Vagina (tissue), 2 donors: ENCODE results near the gene TTC3.

Experiments
- CTCF ChIP-seq, 3 experiments: fragments of 450-650 bp in 2 of 3; fragments of 200-600 bp in 1 of 3; sonication (generic) in 1 of 3; IDR thresholded peaks; one replicate each; pipeline ENCODE4 v1.5.1; 2017 to 2019; ENCODE audit warnings: antibody characterized with exemption in 3 of 3, mild to moderate bottlenecking in 2 of 3, moderate library complexity in 2 of 3
- POLR2A ChIP-seq, 2 donors: fragments of 450-650 bp; IDR thresholded peaks; one replicate each; pipeline ENCODE4 v1.6.1; 2017; ENCODE audit warnings: antibody characterized with exemption in 2 of 2, mild to moderate bottlenecking in 2 of 2, moderate library complexity in 2 of 2
- POLR2AphosphoS5 ChIP-seq, 2 donors: sonication (generic); formaldehyde crosslinking; IDR thresholded peaks; one replicate each; pipeline ENCODE4 v1.9.0; 2017; ENCODE audit warnings: antibody characterized with exemption in 2 of 2, mild to moderate bottlenecking in 2 of 2, low read depth in 1 of 2; ENCODE audit not compliant: insufficient read depth in 1 of 2

- TF ChIP-seq CTCF (IDR thresholded peaks at IDR 0.05) (no peak), POLR2AphosphoS5 (IDR thresholded peaks at IDR 0.05; ENCODE audit: insufficient read depth in 1 of 2, low read depth in 1 of 2) (no peak), POLR2A (IDR thresholded peaks at IDR 0.05) (no peak)
Measured at GRCh38 chr21:37188825-37189224, 115.8 kb downstream of the TTC3 start.
